ENCODE measurements around the gene CCDC167.
A peak's percentile ranks its signal among the peaks of the same experiment; 100 is the strongest.

The CCDC167 gene

DNA sequence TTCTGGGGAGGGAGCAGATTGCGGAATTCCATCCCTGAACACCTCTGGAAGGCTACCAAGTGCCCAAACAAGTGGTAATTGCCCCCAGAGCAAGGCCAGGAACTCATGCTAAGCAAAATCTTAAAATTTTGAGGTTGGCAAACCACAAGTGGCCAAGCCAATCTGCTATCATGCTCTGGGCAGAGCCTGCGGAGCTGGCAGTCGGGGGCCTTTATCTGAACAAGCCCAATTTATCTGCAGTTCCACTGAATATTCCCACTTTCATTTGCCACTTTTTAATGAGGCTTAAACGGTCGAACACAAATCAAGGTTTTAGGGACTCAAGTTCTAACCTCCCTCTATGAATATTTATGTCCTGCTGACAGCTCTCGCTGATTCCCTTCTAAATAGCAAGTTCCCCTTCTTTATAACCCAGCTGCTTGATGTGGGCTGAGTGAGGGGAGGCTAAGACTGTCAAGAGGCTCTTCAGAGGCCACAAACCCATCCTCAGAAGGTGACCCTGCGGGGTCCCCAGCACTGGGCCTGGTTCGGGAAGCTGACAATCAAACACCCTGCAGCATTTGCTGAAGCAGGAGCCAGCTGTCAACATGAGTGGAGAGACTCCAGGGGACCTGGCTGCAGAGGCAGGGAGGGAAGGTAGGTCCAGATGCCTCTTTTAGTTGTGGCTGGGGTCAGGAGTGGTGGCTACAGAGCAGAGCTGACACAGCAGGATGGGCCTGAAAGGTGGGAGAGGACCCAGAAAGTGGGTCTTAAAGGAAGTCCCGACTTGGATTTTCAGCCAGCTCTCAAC, 11.9 kb downstream of the CCDC167 start:
- DNase-seq: no peak

DNA sequence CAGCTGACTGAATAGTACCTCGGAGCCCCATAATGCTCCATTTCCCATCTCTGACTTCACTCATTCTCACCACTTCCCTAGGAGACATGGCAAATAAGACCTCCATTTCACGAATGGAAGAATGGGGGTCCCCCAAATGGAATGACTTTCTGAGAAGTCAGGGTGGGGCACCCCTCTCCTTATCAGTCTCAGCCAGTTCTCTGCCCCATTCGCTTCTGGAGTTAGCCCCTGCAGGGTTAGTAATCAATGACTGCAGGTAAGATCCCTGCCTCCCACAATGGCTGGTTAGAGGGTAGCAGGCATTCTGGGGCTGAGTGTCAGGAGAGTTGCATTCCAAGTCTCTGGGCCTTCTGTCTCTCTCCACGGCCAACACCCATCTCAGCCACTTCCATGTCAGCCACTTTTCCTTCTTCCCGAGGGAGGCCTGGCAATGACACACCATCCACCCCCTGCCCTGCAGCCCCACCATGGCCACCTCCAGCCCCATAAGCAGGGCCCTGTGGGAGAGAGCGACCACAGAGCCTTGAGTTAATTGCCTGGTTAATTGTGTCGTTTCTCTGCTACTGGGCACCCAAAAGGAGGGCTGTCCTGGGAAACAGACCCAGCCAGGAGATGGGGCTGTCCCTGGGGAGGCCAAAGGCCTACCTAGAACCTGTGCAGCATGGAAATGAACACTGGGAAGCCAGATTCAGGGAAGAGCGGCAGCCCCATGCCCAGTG, 13.4 kb downstream of the CCDC167 start:
- no peak for DNase-seq

DNA sequence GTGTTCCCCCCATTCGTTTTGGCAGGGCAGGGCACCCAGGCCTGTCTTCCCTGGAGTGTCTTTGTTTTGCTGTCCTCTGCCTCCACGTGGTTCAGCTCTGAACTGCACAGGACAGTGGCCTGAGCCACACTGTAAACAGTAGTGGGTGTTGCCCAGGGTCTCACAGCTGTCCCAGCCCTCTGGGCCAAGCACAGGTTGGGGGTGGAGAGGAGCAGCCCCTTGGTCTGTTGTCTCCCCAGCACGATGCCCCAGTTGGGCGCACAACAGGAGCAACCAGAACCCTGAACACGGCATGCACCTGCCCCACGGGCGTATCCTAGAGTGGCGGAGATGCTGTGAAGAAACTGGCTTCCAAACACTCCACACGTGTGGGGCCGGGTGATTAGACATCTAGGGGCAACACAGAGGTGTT, 14.4 kb downstream of the CCDC167 start:
- DNase-seq: no peak

DNA sequence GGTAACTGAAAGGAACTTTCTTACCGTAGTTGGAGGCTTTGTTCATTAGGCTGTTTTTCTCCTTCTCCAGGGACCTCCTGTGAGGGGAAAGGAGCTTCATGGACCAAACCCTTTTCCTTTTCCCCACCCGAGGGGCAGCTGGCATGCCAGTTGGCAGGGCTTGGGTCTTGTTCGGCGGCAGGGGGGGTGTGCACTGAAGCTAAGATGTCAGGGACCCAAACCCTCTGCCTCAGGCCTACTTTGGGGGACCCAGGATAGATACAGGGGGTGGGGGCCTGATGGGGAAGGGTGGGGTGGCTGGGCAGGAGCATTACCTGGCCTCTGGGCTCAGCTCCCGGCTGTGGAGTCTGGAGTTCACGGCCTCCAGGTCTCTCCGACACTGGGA, 14.9 kb downstream of the CCDC167 start:
- DNase-seq: no peak

DNA sequence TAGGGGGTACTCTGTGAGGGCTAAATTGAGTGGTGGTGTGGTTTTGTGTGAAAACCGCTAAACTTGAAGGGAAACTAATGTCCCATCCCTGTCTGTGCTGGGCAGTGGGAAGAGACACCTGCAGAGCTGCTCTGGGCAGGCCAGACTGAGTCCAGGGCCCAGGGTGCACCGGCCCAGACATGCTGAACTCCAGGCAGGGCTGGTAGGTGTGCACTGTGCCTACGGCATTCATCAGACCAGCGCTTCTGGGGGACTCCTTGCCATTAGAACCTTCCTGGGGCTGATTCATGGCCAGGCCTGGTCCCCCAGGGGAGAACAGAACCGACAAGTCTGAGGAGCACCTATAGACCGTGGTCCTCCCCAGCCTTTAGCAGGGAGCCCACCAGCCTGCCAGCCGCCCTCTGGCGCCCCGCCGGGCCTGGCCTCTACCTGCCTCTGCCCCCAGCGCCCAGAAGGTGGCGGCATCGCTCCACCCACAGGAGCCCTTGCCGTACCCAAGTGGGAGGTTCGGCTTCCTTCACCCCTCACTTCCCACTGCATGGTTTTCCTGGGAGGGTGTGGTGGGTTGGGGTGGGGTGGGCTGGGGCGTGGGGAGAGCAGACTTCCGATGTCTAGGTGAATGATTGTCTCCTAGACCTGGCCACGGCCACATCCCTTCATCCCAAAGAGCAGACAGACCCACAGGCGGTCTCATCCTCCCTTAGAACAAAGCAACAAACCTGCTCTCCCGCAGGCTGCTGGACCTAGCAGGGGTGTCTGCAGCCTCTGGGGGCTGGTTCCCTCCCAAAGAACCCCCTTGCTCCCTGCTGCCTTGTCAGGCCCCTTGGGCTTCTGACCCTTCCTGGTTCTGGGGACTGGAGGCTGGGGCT, 15.5 kb downstream of the CCDC167 start:
- peak; percentile 43 for DNase-seq

DNA sequence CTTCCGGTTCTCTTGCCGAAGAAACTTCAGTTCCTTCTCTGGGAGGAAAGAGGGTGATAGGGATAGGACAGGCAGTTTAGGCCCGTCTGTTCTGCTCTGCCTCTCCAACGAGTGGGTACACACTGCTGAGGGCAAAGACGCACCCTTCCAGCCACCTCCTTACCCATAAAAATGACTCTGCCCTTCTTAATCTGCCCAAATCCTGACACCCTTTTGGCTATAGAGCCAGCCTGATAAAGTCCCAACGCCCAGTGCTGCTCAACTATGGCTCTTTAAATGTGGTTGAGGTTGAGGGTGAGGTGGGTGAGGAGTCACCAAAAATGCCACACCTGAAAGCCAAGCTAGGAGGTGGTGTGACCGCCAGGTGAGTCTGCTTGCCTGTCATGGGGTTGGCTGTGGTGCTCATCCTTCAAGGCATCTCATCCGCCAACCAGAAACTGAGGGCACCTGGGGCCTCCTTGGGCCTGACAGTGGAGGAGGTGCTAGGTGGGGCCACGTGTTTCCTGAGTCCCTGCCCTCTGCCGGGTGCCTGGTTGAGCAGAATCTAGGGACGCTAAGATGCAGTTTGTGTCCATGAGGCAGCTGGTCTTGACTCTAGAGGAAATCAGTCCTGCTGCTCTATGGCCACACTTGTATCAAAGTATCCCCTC, 16.3 kb downstream of the CCDC167 start:
- no peak for DNase-seq

DNA sequence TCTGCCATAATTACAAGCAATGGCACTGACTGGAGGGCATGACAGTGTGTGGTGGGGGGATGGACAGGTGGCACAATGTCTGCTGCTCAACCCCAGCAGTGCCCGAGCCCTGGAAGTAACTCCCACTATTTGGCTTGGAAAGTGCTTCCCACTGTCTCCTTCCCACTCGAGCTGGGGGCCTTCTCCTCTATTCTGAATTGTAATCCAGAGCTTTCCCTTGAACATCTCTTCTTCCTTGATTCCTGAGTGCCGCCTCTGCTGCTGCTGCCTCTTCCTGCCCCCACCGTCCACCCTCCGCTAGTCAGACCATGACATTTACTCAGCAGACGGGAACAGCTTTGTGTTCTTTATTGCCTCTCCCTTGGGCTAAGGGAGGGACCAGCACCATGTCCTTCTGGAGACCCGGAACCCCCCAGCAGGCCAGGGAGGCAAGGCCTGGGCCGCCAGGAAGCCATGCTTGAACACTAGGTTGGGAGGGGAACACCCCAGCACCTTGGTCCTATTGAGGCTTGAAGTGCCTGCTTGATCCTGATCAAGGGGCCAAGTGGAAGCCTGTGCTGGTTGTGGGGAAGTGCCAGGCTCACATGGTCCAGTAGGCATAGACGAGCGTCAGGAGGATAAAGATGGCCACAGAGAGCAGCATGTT, 17.0 kb downstream of the CCDC167 start:
- no peak for DNase-seq

DNA sequence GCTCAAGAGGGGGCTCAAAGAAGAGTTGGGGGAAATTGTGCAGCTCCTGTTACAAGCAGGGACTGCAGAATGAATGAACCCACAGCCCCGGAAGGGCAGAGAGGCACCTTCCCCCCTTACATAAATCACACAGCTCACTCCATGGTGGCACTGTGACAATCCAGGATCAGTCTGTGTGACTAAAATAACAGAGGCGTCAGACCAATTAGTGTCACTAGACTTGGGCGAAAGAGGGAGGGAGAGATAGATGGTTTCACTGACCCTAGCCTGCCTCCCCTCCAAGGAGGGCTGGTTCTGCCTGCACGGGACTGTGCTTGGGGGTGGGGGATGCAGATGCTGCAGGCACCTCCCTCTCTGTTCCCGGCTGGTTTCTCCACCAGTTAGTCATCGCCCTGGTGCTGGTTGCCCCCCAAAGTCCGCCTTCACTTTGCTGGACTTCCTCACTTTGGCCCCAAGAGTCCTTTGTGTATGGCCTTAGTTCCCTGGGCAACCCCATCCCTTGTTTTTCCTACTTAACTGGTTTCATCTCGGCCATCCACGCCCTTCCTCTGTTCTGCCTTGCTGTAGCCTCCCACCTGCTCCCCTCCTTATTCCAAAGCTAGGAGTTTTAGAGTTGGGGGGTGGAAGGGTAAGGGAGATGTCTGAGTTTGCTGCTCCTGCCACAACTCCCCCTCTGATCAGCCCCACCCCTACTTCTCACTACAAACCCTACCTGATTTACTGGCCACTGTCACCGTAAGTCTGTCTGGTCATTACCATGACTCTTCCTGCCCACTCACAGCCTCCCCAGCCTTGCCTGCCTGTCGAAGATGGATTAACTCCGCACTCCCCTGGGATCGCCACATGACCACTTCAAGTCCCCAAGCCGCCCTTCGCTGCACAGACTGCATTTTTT, 17.7 kb downstream of the CCDC167 start:
- no peak for DNase-seq

DNA sequence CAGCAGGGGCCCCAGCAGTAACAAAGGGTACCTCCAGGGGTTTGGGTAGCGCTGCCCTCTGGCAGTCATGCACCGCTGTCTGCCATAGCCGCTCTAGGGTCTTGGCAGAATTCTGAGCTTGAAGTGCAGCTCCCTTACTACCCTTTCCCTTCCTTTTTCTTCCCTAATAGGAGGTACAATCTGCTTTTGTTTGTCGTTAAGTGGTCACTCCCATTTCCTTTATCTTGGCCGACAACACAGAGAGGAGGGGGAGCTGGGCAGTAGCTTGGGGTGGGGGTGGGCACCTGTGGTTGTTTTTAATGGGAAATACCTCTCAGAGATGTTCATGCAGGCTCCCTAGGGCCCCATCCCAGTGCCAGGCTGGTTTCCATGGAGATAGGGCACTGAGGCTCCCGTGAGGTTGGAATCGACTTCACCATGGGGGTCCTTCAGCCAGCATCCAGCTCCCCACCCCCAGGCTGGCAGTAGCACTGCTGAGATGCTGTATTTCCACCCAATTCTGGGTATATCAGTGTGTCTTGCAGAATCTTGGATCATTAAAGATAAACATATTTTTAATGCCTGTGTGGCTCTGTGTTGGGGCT, 18.6 kb downstream of the CCDC167 start:
- DNase-seq: no peak

DNA sequence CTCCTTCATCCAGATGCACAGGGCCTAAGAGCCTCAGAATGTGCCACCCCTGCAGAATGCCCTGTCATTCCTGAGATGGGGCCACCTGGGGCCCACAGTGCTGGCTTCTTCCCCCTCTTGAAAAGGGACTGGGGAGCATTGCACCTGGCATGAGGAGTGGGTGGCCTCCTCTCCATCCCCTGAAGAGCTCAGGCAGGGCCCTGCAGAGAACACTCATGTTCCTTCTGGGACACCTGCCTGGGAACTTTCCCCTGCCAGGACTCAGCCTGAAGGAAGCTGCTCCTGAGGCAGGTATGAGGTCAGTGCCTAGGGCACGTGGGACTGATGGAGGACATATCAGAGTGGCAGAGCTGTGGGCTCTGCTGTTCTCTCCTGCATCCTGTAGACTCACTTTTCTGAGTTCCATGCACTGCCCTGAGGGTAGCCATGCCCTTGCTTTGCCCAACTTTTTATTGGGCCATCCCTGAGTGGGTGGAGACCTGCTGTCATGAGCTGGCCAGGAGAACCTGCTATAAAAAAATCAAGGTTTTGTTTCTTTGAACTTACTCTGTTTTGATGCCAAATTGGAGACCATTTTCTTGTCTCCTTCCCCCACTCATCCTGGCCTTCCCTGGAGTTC, 19.5 kb downstream of the CCDC167 start:
- no peak for DNase-seq

DNA sequence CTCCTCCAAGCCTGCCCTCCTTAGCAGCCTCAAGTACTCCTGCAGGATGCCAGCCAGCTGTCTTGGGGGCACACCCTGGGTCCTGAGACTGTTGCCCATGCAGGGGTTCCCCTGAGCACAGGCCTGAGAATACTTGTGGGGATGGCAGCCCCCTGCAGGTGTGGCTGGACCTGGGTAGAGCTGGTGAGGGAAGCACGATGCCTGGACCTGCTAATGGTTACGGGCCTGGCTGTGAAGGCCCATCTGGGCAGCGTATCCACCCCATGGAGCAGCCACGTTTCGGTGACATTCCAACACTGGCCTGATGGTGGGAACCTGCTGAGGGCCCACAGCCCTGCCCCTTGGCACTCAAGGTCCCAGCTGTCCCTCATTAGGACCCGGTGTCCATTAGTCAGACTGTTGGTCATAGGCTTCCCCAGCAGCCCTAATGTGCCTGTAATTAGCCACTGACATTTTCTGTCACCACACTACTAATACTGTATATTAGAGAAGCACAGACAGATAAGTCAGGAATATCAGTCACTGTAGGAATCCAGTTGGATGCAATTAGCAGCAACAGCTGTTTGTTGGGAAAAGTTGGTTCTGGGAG, 20.3 kb downstream of the CCDC167 start:
- no peak for DNase-seq

DNA sequence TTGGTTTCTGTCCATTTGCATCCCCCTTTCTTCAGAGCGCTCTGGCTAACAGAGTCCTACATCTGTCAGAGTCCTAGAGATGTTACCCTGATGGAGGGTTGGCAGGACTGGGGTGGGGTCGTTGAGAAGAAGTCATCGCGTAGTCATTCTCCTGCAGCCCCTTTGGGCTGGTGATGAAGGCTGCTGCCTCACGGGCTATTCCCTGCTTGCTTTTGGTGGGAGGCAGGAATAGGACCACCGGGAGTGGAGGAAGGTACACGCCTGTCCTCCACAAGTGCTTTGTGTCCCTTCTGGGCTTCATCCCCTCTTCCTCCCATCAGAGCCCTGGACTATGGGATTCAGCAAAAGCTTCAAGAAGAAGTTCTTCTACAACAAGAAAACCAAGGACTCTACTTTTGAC, 20.9 kb downstream of the CCDC167 start:
- no peak for DNase-seq

DNA sequence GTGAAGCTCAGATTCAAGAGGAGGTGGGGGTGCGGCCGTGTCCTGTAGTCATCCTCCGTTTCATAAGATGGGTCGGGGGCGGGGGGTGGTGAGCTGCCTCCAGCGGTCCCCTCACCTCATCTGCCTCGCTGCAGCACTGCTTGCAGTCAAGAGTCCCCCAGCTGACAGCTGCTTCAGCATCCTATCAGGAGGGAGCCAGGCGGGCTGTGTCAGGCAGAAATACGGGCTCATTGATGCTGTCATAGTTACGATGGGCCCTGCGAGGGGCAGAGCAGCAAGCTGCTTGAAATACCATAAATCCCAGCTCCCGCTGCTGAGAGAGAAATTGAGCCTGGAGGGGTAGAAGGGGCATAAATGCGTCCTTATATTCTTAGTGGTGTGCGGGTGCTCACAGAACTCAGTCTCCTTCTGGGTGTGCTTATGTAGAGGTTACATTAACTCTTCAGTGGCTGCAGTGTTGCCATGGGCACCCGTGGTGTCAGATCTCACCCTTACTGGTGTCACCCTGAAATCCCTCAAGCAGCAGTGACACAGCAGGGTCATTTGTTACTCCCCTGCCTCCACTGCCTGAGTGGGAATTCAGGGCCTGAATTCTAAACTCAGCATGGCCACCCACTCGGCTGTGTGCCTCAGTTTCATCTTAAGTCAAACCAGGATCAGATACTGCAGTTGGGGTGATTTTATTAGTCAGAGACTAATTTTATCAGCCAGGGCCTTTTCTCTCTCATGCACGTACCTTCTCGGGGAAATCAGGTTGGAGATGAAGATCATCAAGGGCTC, 21.8 kb downstream of the CCDC167 start:
- DNase-seq: no peak

DNA sequence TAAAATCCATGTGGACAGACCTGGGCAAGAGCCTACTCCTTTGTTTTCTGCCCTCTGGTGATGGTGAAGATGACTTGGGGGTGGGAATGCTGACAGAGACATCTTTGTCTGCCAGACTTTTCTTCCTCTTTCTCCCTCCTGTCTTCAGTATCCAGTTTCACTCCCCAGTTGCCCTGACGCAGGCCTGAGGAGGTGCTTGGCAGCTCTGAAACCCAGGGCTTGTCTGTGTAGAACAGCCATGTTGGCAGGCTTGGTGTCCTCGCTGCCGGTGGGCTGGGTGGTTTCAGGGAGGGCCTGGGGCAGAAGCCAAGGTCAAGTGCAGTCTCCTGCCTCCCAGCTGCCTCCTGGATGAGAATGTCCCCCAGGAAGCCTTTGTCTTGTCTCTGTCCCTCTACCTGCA, 22.5 kb downstream of the CCDC167 start:
- no peak for DNase-seq

DNA sequence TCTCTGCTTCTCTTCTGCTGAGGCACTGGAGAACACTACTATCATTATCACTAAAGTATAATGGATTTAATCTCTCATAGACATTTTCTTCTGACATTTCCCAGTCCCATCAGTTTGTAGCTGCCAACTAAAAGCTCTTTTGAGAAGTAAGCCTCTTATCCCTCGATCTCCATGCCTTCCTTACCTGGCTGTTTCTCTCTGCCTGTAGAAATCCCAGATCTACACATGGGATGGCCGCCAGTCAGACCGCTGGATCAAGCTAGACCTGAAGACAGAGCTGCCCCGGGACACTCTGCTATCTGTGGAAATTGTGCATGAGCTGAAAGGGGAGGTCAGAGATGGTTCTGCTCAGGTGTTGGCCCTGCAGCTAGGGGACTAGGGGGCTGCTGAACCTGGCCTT, 25.4 kb downstream of the CCDC167 start:
- no peak for DNase-seq

DNA sequence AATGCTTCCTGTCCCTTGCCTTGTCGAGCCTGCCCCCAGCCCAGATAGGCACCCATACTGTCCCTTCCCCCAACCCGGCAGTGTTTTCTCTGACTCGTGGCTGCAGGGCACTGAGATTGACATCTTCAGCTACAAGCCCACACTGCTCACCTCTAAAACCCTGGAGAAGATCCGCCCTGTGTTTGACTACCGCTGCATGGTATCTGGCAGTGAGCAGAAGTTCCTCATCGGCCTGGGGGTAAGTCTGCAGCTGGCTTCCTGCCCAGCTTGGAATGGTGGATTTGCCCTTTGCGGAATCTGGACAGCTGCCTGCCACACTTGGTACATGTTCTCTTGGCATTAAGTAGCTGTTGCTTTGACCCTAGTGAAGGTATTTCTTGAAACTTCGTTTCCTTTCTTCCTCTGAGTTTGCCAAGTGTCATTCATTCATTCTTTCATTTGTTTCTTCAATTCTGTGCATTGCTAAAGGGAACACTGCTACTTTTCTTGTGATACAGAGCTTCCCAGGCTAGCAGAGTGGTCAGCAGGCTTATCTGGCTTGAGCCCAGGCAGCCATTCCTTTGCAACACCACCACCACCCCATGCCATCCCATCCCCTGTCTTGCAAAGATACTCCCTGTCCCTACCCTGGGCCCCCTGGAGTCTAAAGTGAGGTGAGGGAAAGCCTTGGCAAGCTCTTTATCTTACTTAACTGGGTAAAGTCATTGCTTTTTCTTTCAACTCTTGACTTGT, 26.2 kb downstream of the CCDC167 start:
- DNase-seq: peak; percentile 80

DNA sequence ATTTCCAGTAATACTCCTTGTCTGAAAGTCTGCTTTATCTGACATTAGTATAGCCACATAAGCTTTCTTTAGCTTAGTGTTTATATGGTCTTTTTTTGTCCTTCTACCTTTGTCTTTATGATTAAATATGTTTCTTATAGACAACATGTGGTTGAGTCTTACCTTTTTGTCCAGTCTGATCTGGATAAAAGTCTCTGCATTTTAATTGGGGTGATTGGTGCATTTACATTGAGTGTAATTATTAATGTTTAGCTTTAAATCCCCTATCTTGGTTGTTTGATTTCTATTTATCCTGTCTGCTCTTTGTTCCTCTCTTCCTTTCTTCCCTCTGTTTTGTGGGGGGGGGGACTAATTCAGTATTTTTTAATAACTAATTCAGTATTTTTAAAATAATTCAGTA, 32.0 kb downstream of the CCDC167 start:
- no peak for DNase-seq

DNA sequence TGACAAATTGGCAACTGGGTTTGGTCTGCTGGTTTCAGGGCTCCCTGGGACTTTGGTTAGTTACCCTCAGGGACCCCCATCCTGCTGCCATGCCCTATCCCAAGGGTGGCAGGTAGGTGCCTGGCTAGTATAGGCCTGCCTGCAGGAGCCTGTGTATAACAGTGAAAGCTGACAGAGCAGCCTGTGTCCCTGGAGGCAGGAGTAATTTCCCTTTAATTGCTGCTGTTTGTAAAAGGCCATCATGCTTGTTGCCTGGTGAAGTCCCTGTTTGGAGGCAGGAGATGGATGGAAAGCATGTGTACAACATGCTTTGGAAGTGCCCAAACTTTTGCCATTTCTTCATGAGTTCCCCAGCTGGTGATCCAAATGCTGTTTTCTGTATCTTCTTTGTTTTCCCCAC, 36.6 kb downstream of the CCDC167 start:
- DNase-seq: no peak

DNA sequence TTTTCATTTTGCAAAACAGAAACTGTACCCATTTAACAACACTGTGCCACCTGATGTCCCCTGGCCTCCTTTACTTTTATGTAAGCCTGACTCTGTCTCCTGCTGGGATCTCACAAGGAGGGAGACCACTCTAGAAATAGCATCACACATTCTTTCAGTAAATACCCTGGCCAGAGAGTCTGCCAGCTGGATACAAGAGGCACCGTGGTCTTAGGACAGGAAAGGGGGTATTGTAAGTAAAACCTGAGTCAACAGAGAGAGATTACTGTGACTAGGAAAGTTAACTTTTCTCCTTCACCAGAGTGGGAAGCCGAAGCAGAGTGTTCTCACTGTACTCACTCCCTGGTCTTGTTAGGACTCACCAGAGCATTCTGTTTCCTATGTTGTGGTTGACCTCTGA, 38.9 kb downstream of the CCDC167 start:
- DNase-seq: no peak
